PFSK-1 (cell line): Measurements from ENCODE around the gene GRAMD1B.

Source experiments
- FOXP2 ChIP-seq: optimal IDR thresholded peaks from 2 replicates; pipeline ENCODE3; 2011; ENCODE audit warnings: borderline replicate concordance, control low read depth, inconsistent platforms; ENCODE audit not compliant: insufficient read depth; ENCODE audit errors: extremely low read length, extremely low read depth
- POLR2AphosphoS5 ChIP-seq: IDR thresholded peaks from 2 replicates; pipeline ENCODE4 v1.6.1; 2012; ENCODE audit warnings: low read depth, mild to moderate bottlenecking, control low read depth, low read length, moderate library complexity
- SIN3A ChIP-seq: IDR thresholded peaks from 2 replicates; pipeline ENCODE4 v1.6.1; 2012; ENCODE audit warnings: mild to moderate bottlenecking, low read length, moderate library complexity, borderline replicate concordance; ENCODE audit not compliant: insufficient read depth
- TAF1 ChIP-seq: IDR thresholded peaks from 2 replicates; pipeline ENCODE4 v1.6.1; 2012; ENCODE audit warnings: low read length, control low read depth, borderline replicate concordance; ENCODE audit not compliant: insufficient read depth
- TF ChIP-seq, protein P1 (sequence below), 2 experiments: IDR thresholded peaks; 2 replicates each; pipeline versions ENCODE4 v1.6.1 to v1.8.0; 2011 to 2012; ENCODE audit warnings: low read depth in 2 of 2, low read length in 2 of 2, control low read depth in 1 of 2, inconsistent platforms in 1 of 2, mild to moderate bottlenecking in 1 of 2, moderate library complexity in 1 of 2; ENCODE audit not compliant: insufficient read depth in 1 of 2

Gene GRAMD1B

DNA sequence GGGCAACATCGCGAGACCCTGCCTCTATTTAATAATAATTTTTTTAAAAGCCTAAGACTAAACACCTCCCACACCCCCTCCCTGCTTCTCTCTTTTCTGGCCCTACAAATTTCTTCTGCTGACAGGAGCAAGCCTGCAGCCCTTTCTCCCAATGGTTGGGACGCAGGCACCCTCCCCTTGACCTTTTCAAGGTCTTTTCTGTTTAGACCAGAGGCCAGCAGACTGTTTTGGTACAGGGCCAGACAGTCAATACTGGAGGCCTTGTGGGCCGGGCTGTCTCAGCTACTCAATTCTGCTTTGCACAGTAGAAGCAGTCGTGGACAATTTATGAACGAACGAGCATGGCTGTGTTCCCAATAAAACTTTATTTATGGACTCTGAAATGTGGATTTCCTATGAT, 132.1 kb downstream of the GRAMD1B start:
- TF ChIP-seq FOXP2 (no peak), SIN3A (no peak), TAF1 (no peak), POLR2AphosphoS5 (no peak)
- TF ChIP-seq, protein P1, sequence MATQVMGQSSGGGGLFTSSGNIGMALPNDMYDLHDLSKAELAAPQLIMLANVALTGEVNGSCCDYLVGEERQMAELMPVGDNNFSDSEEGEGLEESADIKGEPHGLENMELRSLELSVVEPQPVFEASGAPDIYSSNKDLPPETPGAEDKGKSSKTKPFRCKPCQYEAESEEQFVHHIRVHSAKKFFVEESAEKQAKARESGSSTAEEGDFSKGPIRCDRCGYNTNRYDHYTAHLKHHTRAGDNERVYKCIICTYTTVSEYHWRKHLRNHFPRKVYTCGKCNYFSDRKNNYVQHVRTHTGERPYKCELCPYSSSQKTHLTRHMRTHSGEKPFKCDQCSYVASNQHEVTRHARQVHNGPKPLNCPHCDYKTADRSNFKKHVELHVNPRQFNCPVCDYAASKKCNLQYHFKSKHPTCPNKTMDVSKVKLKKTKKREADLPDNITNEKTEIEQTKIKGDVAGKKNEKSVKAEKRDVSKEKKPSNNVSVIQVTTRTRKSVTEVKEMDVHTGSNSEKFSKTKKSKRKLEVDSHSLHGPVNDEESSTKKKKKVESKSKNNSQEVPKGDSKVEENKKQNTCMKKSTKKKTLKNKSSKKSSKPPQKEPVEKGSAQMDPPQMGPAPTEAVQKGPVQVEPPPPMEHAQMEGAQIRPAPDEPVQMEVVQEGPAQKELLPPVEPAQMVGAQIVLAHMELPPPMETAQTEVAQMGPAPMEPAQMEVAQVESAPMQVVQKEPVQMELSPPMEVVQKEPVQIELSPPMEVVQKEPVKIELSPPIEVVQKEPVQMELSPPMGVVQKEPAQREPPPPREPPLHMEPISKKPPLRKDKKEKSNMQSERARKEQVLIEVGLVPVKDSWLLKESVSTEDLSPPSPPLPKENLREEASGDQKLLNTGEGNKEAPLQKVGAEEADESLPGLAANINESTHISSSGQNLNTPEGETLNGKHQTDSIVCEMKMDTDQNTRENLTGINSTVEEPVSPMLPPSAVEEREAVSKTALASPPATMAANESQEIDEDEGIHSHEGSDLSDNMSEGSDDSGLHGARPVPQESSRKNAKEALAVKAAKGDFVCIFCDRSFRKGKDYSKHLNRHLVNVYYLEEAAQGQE (IDR thresholded peaks at IDR 0.05; ENCODE audit: insufficient read depth in 1 of 2, low read depth in 2 of 2, low read length in 2 of 2), result no peak

DNA sequence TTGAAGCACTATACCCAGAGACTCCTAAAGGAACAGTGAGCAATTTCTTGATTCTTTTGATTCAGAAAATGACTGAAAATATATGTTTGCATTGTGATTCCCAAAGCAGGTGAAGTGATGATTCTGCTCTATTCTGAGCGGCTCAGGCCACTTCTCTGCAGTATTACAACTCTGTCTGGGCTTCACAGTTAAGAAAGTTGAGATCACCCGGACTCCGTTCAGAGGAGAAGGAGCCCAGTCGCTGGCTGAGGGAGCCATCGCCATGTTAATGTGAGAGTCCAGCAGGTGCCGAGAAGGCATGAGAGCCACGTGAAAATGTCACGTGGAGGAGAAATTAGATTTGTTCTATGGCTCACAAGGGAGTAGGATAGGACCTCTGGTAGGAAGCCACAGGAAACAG, 132.8 kb downstream of the GRAMD1B start:
- TF ChIP-seq, protein P1 (IDR thresholded peaks at IDR 0.05; ENCODE audit: insufficient read depth in 1 of 2, low read depth in 2 of 2, low read length in 2 of 2), result no peak
- TF ChIP-seq FOXP2 (no peak), TAF1 (no peak), SIN3A (no peak), POLR2AphosphoS5 (no peak)

DNA sequence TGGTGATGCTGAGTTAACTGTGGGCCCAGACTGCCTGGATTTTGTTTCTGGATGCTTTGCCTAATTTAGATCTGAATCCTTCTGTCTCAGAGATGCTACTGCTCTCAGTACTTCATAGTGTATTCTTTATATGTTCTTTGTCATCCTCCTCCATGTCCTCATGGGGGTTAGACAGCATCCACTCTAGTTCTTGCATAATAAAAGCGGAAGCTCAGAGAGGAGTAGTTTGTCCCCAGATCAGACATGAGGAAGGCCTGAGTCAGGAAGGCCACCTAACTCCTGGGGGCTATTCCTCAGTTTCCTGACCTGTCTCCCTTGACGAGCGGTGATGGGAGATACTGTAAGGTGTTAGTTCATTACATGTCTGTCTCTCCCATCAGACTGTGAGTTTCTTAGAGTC, 134.2 kb downstream of the GRAMD1B start:
- TF ChIP-seq, protein P1 (IDR thresholded peaks at IDR 0.05; ENCODE audit: insufficient read depth in 1 of 2, low read depth in 2 of 2, low read length in 2 of 2), result no peak
- TF ChIP-seq FOXP2, result no peak
- TF ChIP-seq POLR2AphosphoS5, result no peak
- TF ChIP-seq TAF1, result no peak
- TF ChIP-seq SIN3A, result no peak

DNA sequence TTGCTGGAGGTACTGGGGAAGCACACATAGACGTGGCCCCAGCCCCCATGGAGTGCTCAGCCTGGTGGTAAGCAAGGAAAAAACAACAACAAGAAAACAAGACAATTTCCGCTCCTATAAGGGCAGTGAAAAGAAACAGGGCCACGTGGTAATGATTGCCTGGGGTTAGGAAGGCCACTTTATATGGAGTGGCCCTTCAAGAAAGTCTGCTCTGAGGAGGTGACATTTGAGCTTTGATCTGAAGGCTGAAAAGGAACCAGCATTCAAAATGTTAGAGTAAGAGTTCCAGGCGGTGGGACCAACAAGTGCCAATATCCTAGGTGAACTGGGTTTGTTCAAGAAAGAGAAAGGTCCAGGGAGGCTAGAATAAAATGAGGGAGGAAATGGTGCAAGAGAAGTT, 136.8 kb downstream of the GRAMD1B start:
- TF ChIP-seq, protein P1 (IDR thresholded peaks at IDR 0.05; ENCODE audit: insufficient read depth in 1 of 2, low read depth in 2 of 2, low read length in 2 of 2), result no peak
- TF ChIP-seq POLR2AphosphoS5 (no peak), FOXP2 (no peak), SIN3A (no peak), TAF1 (no peak)

GRCh38 chr11:123567466-123567865, 137.4 kb downstream of the GRAMD1B start:
- TF ChIP-seq SIN3A, result no peak
- TF ChIP-seq, protein P1 (IDR thresholded peaks at IDR 0.05; ENCODE audit: insufficient read depth in 1 of 2, low read depth in 2 of 2, low read length in 2 of 2), result no peak
- TF ChIP-seq FOXP2, result no peak
- TF ChIP-seq TAF1, result no peak
- TF ChIP-seq POLR2AphosphoS5, result no peak
